Epithelial cell of prostate (primary cell): ENCODE measurements around the gene SLC13A2.

Experiments
- DNase-seq: peaks from one replicate; pipeline ENCODE4 v3.0.0-alpha.2; 2011; ENCODE audit warnings: low read depth, low spot score
- H3K27ac ChIP-seq: fragments of 450-650 bp; 2 replicates; pipeline ENCODE4 v1.5.1; 2017; ENCODE audit warnings: mild to moderate bottlenecking

SLC13A2 gene

GRCh38 chr17:28469376-28469775, 4.1 kb upstream of the SLC13A2 start:
- H3K27ac ChIP-seq = no peak overlapping the region
- no peak for DNase-seq

DNA sequence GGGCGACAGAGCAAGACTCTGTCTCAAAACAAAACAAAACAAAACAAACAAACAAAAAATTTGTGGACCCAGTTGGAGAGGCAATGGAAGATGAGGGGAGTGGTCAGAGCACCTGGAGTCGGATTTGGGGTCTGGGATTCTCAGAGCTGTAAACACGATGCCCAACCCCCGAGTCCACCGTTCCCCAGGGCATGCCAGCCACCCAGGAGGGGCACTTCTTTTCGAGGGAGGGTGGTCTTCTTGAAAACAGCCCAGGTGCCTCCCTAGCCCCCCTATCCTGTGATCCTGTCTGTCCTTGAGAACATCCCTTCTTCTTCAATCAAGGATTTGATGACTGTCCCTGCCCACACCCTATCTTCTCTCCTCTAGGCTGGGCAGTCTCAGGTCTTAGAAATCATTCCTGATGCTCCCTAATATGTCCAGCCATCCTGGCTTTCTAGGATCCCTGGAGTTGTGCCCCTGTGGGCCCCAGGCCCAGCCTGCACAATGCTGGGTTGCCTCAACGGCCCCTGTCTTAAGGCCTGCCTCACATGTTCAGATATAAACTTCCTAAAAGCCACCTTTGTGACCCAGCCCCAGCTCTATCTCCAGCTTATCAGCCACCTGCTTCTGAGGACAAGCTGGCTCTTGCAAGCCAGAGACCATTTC, 3.1 kb upstream of the SLC13A2 start:
- DNase-seq = no peak
- H3K27ac ChIP-seq = peak overlapping the region; percentile 59

DNA sequence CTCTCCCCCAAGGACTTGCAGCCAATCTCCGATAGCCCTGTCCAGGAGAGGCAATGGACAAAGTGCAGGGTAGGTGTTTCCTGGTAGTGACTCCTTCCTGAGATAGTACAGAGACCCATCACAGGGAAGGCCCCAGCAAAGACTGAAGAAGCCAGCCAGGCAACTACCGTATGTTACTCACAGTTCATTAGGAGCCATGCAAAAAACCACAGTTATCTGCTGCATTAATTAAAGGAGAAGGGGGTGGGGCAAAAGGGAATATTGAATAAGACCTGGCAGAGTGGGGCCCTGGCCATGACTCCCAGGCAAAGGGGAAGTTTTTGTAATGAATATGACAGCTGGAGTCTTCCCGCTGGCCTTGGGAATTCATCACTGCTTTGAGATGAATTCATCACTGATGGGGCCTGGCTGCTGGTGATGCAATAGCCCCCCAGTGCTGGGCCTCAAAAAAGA, 2.5 kb upstream of the SLC13A2 start:
- no peak for DNase-seq
- peak overlapping the region; percentile 59 for H3K27ac ChIP-seq

GRCh38 chr17:28471531-28472342, 1.7 kb upstream of the SLC13A2 start:
- peak overlapping the region; percentile 59 for H3K27ac ChIP-seq
- peak; percentile 58 for DNase-seq

GRCh38 chr17:28472871-28473497, 460 bp upstream of the SLC13A2 start:
- no peak overlapping the region for H3K27ac ChIP-seq
- no peak for DNase-seq

DNA sequence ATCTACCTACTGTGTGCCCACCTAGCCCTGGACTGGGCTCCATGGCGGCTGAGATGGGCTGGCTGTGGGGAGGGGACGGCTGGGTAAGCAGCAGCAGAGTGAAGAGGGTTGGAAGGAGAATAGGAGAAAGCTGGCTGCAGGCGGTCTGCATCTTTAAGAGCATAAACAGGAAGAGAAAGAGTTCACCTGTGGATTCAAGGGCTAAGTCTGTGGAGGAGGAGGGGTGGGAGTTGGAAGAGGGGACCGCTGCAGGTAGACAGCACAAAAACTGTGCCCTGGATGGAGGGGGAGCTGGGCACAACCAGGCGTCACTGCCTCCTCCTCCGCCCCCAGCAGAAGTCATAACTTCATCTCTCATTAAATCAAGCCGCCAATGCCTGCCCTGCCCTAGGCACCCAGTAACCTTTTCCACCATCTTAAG, 677 bp downstream of the SLC13A2 start:
- no peak overlapping the region for H3K27ac ChIP-seq
- no peak for DNase-seq

- no peak for DNase-seq
- no peak overlapping the region for H3K27ac ChIP-seq
Observed at GRCh38 chr17:28475151-28475900, 1.9 kb downstream of the SLC13A2 start.

DNA sequence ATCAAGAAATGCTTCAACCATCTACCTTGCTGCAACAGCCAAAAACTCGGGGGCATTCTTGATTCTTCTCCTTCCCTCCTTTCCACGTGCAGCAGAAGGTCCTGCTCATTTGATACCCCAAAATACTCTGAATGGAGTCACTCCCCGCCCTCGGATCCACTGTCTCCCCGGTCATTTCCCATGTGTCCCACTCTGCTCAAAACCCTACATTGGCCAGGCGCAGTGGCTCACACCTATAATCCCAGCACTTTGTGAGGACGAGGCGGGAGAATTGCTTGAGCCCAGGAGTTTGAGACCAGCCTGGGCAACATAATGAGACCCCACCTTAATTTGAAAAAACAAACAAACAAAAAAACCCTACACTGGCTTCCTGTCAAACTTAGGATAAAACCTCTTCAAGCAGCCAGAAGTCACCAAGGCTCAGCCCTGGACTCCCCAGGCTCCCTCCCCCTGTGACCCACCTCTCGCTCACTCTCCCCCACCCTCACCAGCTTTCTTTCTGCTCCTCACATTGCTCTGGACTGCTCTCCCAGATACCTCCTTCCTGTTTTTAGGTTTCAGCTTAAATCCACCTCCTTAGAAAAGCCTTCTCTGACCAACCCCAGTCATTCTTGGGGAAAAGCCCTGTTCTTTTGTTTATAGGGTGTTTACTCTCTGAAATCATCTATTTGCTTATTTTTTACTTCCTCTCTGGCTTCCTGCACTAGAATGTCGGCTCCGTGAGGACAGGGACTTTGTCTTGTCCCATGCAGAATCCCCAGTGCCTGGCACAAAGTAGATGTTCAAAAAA, 2.8 kb downstream of the SLC13A2 start:
- H3K27ac ChIP-seq = no peak overlapping the region
- no peak for DNase-seq

- no peak for DNase-seq
- no peak overlapping the region for H3K27ac ChIP-seq
Observed at GRCh38 chr17:28477928-28478327, 4.5 kb downstream of the SLC13A2 start.

GRCh38 chr17:28478712-28479615, 5.5 kb downstream of the SLC13A2 start:
- H3K27ac ChIP-seq = no peak overlapping the region
- DNase-seq = no peak

DNA sequence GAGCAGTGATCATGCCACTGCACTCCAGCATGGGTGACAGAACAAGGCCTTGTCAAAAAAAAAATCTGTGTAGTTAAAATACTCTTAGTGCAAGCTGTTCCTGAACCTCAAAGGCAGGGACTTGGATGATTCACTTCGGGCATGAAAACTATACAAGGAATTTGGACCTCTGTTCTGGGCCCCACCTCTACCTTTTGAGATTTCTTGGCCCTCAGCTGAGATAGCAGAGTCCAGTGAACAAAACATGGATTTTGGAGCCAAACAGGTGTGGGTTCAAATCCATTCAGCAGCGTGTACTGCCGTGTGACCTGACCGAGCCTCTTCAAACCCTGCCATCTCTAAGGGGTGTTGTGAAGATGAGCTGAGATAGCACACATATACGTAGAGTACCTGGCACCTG, 6.8 kb downstream of the SLC13A2 start:
- no peak for DNase-seq
- no peak overlapping the region for H3K27ac ChIP-seq

DNA sequence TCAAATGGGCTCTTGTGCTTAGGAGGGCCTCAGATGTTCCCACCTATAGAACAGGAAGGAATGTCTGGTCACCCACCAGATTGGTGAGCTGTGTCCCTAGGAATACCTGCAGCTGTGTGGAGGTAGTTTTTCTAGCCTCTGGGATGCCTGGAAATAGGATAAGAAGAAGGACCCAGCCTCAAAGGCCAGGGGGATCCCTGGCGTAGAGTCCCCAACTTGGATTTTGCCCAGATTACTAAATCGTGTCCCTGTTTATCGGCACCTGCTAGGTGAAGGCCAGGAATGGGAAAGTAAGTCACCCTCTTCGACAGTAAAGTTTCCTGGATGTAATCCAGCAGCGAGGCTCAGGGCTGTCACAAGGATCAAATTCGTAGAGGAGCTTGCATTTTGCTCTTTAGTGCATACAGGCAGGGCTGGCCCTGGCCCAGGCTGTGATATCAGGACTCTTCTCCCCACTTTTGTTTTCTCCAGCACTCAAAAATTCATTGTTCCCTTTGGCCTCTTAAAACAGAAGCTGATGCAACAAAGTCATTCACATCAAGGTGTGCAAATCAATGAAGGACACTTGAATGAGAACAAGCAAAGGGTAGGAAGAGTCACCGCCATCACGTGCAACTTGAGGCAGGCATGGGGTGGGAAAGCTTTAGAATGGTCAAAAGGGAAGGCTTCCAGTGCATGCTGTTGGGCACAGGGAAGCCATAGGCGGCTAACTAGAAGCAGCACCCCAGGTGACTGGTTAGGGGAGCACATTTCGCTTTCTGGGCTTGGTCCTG, 7.5 kb downstream of the SLC13A2 start:
- DNase-seq = no peak
- H3K27ac ChIP-seq = no peak overlapping the region

- no peak for DNase-seq
- no peak overlapping the region for H3K27ac ChIP-seq
Observed at GRCh38 chr17:28482551-28483199, 9.2 kb downstream of the SLC13A2 start.

GRCh38 chr17:28484296-28484695, 10.9 kb downstream of the SLC13A2 start:
- H3K27ac ChIP-seq = no peak overlapping the region
- DNase-seq = no peak

DNA sequence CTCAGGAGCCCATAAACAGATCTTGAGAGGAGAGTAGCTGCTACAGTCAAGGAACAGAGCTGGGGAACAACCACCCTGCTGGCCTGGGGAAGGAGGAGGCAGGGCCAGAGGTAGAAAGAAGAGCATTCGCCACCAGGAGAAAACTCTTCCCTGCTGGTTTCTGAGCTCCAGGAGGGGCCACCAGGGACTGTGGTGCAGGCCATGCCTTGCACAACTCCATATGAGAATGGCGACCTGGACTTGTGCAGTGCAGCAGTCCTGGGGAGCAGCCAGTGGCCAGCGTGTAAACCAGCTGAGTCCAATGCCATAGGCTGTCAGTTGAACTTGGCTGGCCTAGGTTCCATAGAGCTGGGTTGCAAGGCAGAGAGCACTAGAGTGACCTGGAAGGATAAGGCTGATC, 11.6 kb downstream of the SLC13A2 start:
- H3K27ac ChIP-seq = no peak overlapping the region
- no peak for DNase-seq

DNA sequence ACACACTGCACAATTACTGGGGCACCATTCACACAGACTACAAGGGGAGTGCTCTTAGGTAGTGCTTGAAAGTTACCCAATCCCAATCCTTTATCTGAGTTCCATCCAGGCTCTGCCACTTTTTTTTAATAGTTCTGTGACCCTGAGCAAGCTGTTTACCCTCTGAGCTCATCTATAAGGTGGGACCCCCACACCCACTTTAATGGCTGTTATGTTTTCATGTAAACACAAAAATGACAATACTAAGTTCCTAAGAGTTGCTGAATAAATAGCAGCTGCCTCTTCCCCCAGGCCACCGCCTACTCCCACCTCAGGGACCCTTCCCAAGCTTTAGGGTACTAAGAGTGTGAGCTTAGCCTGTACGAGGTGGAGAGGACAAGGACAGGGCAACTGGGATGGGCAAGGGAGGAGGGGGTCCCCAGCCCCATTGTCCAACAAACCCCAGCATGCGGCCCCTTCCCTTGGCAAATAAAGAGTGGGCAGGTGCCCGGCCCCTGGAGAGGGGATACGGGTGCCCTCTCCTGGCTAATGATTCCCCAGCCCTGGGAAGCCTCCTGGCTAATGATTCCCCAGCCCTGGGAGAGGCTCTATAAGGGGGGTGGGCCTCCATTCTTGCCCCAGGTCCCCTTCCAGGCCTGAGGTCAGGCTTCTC, 14.6 kb downstream of the SLC13A2 start:
- no peak overlapping the region for H3K27ac ChIP-seq
- no peak for DNase-seq
